HG02885 (cell line): ENCODE data around the gene RPP40.

Source experiments
- ATAC-seq: cut with Tn5 transposase; IDR thresholded peaks from one replicate; pipeline ENCODE4 v1.9.1; 2021; ENCODE audit warnings: mild to moderate bottlenecking; ENCODE audit not compliant: unreplicated experiment, poor library complexity

Gene RPP40

DNA sequence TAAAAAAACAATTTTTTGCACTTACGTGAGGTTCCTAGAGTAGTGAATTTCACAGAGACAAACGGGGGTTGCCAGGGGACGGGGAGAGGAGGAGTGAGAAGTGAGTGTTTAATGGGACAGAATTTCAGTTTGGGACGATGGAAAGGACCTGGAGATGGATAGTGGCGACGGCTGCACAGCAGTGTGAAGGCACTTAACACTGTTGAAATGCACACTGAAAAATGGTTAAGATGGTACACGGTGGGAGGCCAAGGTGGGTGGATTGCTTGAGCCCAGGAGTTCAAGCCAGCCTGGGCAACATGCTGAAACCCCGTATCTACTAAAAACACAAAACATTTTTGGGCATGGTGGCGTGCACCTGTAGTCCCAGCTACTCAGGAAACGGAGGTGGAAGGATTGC is 31.4 kb downstream of the RPP40 start:
- ATAC-seq: no peak

DNA sequence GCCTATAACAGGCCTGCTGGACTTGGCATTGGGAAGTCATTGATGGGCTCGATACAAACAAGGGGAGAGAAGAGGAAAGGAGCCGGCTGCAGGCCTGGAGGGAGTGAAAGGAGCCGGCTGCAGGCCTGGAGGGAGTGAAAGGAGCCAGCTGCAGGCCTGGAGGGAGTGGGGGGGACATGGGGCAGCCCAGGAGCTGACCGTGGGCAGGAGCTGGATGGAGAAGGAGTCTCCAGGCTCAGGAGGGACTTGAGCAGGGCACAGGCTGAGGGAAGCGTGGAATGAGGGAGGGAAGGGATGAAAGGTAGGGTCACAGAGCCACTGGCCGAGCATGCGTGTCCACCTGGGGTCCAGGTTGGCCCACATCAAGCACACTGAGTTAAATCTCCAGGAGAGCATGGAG is 32.0 kb downstream of the RPP40 start:
- no peak for ATAC-seq

DNA sequence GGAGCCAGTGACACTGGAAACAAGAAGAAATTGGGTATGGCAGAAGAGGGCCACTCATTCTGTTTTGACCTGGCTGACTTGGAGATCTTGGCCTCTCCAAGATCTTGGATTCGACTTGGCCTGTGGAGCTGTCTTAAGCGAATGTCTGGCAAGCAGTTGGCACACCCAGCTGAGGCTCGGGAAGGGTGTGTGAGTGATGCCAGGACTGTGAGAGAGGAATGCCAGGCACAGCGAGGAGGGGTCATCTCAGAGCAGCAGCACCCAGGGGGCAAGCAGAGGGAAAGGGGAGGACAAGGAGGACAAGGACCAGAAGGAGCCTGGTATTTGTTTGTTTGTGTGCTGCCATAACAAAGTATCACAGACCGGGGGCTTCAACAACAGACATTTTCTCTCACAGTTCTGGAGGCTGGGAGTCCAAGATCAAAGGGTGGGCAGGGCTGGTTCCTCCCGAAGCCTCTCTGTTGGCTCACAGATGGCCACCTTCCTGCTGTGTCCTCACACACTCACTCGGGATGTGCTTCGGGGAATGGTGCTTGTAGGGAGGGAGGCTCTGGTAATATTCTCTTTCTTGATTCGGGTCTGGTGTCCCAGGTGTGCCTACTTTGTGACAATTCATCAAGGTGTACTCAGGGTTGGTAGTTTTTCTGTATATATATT is 33.0 kb downstream of the RPP40 start:
- no peak for ATAC-seq

DNA sequence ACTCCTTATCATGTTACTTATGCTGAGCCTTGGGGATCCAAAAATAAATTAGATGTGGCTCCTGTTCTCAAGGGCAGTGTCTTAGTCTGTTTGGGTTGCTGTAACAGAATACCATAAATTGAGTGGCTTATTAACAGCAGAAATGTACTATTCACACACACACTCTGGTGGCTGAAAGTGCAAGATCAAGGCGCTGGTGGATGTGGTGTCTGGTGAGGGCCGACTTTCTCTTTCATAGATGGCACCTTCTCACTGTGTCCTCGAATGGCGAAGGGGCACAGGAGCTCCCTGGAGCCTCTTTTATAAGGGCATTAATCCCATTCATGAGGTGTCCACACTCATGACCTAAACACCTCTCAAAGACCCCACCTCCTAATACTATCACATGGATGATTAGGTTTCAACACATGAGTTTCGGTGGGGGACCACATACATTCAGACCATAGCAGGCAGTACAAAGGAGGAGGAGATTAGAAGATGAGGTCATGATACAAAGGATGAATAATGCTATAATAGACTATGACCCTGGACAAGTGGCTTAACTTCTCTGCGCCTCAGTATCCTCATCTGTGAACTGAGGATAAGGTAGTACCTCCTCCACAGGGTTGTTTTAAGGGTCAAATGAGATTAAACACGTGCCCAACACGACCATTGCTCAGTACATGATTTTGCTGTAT is 34.1 kb downstream of the RPP40 start:
- no peak for ATAC-seq

DNA sequence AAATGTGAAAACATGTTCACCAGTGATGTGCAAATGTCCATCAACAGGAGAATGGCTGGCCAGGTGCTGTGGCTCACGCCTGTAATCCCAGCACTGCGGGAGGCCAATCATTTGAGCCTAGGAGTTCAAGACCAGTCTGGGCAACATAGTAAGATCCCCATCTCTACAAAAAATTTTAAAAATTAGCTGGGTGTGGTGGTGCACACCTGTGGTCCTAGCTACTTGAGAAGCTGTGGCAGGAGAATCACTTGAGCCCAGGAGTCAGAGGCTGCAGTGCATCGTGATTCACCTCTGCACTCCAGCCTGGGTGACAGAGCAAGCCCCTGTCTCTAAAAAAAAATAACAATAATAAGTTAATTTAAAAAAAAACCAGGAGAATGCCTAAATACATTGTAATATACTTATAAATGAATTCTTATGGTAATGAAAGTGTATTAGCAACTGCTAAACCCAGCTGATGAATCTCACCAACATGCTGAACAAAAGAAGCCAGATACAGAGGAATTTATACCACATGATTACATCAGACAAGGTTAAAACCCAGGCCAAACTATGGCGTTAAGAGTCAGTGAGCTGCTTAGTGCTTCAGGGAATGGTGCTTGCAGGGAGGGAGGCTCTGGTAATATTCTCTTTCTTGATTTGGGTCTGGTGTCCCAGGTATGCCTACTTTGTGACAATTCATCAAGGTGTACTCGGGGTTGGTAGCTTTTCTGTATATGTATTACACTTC is 36.4 kb downstream of the RPP40 start:
- ATAC-seq: no peak

DNA sequence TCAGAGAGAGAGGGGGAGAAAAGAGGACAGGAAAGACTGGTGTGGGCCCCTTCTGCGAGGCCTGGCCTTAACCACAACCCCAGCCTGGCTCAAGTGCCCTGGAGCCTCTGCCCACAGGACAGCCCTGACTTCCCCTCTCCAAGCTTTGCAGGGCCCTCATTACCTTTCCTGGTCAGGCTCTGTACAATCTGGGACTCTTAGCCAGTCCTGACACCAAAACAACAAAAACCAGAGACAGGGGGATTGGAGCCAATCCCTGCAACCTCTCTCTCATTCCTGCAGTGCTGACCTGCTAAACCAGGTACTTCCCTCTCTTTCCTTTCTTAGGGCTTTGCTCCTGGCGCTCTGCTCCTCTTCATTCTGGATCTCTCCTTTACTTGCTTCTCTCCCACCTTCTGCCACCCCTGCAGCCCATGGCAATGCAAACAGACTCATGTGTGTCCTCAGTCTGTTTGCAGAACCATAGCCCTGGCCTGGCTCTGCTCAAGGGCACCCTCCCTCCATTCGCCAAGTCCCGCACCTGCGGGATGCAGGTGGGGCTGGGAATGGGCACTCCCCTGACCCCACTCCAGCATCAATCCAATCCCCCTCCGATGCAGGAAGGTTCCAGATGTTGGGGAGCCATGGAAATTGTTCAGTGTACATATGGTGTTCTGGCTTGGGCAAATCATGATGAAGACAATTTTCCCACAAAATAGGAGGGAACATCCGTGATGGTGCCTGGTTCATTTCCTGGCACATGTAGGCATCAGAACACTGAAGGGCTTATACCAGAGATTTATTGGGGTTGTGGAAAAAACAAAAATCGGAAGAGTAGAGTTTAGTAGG is 38.1 kb downstream of the RPP40 start:
- no peak for ATAC-seq

DNA sequence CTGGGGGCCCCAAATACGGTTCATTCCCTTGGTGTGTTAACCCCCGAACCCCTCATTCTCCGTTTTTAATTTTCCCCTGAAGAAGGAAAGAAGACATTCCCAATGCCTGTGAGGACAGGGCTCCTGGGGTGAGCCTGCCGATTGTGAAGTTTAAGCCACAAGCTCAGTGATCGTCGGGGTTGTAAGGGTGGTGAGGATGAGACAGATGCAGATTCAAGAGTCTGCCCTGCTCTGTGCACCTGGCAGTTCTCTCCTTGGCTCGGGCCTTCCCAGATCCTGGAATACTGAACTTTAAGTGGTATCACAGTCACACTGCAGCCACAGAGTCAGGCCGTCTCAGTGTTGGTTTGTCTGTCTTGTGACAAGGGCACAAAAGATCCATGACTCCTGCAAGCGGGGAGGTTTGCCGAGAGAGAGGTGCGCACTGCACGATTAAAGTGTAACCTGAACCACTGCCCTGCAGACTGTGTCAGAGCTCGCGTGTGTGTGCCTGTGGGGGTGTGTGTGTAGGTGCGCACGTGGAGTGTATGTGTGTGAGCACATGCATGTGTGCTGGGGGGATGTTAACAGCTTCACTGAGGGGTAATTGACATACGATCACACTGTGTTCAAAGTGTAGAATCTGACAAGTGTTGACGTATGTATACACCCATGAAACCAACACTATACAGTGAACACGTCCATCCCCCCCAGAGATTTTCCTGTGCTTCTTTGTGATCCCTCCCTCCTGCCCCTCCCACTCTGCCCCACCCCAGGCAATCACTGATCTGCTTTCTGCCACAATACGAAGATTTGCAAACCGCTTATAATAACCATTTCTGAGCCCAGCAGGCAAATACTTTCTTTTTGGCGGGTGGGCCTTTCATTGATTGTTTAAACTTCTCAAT is 38.9 kb downstream of the RPP40 start:
- no peak for ATAC-seq

DNA sequence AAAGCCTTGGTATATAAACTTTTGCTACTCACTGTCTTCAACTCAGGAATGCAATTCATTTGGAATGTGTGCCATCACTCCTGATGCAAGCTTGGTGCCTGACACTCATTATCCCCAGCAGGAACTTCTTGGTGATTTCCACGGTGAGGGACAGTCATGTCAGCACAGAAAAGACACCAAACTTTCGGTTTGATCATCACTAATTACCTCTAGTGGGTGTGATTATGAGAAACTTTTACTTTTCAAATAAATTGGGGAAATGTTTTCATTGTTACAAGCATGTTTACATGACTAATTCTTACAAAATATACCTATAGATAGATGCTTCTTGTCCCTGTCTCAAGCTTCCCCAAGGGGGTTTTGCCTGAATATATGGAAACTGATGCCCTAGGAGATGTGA is 40.9 kb downstream of the RPP40 start:
- no peak for ATAC-seq

DNA sequence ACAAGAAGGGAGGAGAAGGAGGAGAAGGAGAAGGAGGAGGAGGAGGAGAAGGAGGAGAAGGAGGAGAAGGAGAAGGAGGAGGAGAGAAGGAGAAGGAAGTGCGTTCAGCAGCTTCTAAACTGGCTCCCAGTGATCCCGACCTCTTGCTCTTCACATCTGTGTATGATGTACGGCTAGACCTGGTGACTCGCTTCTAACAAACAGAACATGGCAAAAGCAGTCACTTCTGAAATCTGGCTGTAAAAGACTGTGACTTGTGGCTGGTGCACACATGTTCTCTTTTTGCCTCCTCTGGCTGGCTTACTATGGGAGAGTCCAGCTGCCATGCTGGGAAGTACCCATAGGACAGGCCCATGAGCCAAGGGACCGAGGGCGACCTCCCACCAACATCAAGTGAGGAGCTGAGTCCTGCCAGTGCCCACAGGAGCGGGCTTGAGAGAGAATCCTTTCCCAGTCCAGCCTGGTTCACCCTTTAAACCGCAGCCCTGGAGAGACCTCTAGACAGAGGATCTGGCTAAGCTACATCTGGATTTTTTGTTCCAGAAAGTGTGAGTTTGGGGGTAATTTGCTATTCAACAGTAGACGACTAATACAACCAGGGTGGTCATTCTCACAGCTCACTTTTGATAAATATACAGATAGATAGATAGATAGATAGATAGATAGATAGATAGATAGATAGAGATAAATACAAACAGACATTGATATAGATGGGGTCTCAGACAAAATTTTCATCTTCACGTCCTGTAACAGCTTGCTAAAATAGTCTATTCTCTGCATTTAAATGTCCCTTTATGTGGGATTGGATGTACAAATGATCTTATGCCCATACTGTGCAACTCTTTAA is 42.3 kb downstream of the RPP40 start:
- ATAC-seq: no peak

DNA sequence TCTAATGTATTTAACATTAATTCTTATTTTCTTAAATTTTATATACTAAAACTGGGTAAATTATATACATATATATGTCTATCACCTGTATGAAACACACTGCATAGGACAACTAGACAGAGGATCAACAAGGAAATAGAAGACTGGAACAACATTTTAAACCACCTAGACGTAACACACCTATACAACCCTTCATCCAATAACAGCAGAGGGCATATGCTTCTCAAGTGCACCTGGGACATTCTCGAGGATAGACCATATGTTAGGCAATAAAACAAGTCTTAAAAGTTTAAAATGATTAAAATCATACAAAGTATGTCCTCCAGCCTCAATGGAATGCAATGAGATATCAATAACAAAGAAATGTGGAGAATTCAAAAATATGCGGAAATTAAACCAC is 45.2 kb downstream of the RPP40 start:
- ATAC-seq: no peak

DNA sequence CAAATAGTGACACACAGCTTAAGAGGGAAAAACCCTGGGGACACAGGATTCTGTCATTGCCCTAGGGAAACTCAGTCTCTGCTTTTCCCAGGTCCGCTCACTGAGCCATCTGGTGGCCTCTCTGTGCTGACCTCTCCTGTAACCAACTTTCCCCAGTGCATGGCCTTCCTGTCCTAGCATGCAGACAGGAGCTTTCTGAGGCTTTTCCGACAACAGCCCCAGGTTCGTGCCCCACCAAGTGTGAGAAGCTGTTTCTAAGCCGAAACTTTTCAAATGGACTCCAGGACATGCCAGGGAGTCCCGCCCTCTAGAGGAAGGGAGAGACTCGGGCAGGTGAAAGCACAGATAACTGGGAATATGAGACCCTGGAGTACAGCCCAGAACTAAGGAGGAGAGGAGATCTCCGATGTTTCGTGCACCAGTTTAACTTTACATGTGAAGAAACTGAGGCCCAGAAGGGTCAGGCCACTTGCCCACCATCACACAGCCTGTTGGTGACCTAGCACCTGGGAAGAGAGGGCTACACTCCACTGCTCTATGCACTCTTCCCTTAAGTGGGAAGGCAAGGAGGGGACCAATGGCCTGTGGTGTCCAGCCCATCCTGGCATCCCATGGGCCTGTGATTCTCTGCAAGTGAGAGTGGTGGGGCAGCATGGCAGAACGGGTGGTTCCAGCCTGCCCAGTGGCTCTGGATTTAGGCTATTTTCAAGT is 46.2 kb downstream of the RPP40 start:
- ATAC-seq: no peak

DNA sequence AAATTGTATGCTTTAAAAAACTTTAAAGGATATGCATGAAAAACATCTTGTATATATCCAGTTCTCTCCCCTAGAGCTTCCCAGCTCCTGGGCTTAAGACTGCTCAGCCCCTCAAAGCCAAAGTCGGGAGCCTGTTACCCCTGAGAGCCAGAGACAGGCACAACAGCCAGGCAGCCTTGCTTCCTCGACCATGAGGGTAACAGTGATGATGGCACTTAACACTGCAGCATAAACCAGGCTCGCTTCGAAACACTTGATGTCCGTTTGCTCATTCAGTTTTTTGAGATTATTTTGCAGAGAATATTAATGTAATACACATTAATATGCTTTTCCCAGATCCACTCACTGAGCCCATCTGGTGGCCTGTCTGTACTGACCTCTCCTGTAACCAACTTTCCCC is 47.2 kb downstream of the RPP40 start:
- no peak for ATAC-seq

DNA sequence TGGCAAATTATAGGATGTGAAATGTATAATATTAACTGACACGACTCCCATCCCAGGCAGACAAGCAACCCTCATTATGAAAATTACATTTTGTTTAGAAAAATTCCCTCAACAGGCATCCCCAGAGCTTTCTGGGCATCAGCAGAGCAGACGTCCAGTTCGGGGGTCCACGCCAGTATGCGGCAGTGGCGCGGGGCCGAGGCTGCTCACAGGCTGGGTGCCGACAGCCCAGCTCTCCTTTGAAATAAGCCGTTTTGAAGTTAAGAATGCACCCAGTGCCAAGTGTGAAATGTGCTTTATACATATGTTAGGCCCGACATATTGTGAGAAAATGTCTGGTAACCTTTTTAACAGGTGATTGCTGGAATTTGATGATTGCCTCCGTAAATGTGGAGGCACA is 50.4 kb downstream of the RPP40 start:
- ATAC-seq: no peak

DNA sequence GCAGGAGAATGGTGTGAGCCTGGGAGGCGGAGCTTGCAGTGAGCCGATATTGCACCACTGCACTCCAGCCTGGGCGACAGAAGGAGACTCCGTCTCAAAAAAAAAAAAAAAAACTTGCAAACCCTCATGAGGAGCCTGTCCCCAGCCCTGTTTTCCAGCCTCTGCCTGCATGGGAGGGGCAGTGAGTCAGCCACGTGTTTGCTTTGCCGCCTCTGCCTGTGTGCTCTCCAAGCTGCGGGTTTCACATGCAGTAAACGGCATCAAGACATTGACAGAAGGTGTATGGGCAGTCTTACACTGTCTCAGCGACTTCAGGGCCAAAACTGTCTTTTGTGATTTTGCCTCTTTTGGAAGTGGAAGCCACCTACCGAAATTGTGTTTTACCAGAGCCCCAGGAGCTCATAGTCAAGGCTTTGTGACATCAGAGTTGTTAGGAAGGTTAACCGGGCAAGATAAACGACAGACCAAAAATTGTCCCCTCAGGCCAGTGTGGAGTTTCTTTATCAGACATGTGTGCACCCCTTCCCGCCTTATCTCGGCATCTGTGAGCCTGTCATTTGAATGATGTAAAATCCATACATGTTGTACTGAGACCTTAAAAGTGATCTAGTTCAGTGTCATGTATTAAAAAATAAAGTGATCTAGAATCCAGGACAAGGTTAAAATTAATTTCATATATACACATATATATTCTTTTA is 52.9 kb downstream of the RPP40 start:
- no peak for ATAC-seq

DNA sequence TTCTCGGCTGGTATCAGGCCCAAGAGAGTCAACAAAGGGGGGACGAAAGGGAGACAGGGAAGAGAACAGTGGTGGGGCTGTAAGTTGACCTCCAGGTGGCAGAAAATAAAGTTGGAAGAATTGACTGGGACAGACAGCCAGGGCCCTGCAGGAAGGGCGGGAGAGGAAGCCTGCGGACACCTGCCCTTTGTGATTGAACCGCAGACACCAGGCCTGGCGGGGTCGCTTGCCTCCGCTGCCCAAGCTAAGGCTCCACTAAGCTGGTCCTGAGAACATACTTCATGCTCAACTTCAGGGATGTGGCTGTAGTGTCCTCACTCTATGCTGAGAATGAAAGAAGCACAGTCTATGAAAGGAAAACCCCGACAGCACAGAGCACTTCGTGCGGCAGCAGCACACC is 53.8 kb downstream of the RPP40 start:
- ATAC-seq: no peak

DNA sequence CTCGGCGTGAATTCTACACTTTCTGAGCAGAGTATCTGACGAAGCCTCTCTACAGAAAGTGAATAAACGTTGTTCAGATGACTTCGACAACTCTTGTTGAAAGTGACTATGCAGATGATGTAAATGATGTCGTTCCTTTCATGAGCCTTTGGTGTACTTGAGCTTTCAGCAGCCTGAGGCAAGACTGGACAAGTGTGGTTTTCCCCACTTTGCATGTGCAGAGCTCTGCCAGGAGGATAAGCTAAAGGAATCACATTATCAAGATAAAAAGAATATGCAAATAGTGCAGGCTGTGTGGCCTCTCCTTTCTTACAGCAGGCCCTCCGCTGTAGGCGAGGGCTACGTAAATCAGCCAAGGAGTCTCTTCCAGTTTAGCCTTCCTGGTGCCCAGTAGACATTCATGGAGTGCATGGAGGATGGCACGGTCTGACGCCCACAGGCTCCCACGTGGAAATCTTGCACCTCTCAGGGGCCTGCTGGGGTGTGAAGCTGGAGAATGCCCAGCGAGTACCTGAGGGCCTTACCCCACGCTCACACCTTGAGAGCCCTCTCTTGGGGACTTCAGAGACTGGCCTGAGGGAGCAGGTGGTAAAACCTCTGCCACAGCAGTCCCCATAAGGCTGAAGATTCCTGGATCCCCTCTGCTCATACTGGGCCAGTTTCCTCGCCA is 54.9 kb downstream of the RPP40 start:
- no peak for ATAC-seq

DNA sequence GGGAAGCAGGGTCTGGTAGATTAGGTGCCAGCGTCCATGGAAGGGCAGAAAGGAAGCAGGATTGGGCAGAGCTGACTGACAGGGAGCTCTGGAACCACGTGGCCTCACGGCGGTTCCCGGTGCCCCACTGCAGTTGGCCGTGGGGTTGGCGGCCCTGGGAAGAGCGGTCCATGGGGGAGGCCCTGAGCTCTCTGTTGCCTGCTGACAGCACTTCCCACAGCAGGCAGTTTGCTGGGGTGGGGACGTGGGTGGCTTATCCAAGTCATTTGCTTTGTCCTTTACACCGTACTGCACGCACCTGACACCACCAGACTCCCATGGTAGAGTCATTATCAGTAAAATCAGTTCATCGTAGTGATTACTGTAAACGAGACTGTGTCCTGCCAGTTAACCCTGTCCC is 56.1 kb downstream of the RPP40 start:
- ATAC-seq: no peak
